K562 (cell line): Measurements from ENCODE around the gene ZNF32. TPM values are rescaled to one million over a fixed set of nuclear protein-coding genes. Genes with fewer than 3 reads are reported as not detected.

Experiments
- ATAC-seq: fragments of 200-7000 bp; cut with Tn5 transposase; 3 replicates; pipeline ENCODE4 v1.9.1; 2020; ENCODE audit warnings: moderate library complexity
- BruUV-seq: library from RNA; stranded (reverse); fragments of 400-500 nt; replicated peaks from 2 replicates; lab custom pipeline; 2021; lab: Mats Ljungman, UMichigan
- CTCF ChIA-PET: fragments of 300-600 bp; formaldehyde crosslinking; extraction: SDS; loops from one replicate; lab custom pipeline; 2021; ENCODE audit warnings: low intra/inter-chr PET ratio; lab: Yijun Ruan, JAX
- POLR2A ChIA-PET: fragments of 300-600, 350-650 bp; sonication (Branson Sonifier 250); formaldehyde crosslinking; extraction: SDS; loops from one replicate; lab custom pipeline; 2021; ENCODE audit warnings: antibody characterized with exemption, inconsistent platforms; lab: Yijun Ruan, JAX
- DNase-seq, 4 experiments: peaks; one replicate each; pipeline versions ENCODE4 v3.0.0 to v3.0.0-alpha.2; 2011 to 2018; ENCODE audit warnings: low spot score in 3 of 4, mixed read lengths in 3 of 4; ENCODE audit errors: extremely low read depth in 1 of 4
- FAIRE-seq: peaks from 2 replicates; lab custom pipeline; 2011; peaks lifted over from hg19 to GRCh38; lab: Jason Lieb, UNC
- H2AFZ ChIP-seq: 2 replicates; pipeline ENCODE4 v1.6.0; 2011; ENCODE audit warnings: low read depth, low read length, control low read depth, inconsistent platforms
- H3K27ac ChIP-seq: fragments of 200-600 bp; 3 replicates; pipeline ENCODE4 v1.8.0; 2011; ENCODE audit warnings: low read depth, mild to moderate bottlenecking, control low read depth, inconsistent platforms, low read length, moderate library complexity, mixed read lengths; ENCODE audit errors: extremely low read depth
- H3K27me3 ChIP-seq, 2 experiments: fragments of 300-600 bp in 1 of 2; 2 replicates in 1 of 2; 3 replicates in 1 of 2; pipeline versions ENCODE4 v1.6.0 to v1.8.0; 2011; ENCODE audit warnings: inconsistent platforms in 2 of 2, low read length in 2 of 2, mild to moderate bottlenecking in 1 of 2, mixed read lengths in 1 of 2, moderate library complexity in 1 of 2; ENCODE audit not compliant: control insufficient read depth in 2 of 2, insufficient read depth in 2 of 2
- H3K36me3 ChIP-seq: fragments of 300-600 bp; 3 replicates; pipeline ENCODE4 v1.8.0; 2011; ENCODE audit warnings: mild to moderate bottlenecking, low read length, inconsistent platforms; ENCODE audit not compliant: control insufficient read depth, insufficient read depth
- H3K4me1 ChIP-seq, 2 experiments: fragments of 200-600 bp in 1 of 2; replicated peaks in 1 of 2; 2 replicates in 1 of 2; 3 replicates in 1 of 2; pipeline versions ENCODE4 v1.5.1 to v1.8.0; 2011; ENCODE audit warnings: inconsistent platforms in 2 of 2, low read length in 2 of 2, mild to moderate bottlenecking in 1 of 2, mixed read lengths in 1 of 2, moderate library complexity in 1 of 2; ENCODE audit not compliant: control insufficient read depth in 2 of 2, insufficient read depth in 2 of 2
- H3K4me2 ChIP-seq: 2 replicates; pipeline ENCODE4 v1.6.1; 2011; ENCODE audit warnings: low read length, control low read depth, inconsistent platforms, mixed read lengths; ENCODE audit not compliant: insufficient read depth
- H3K4me3 ChIP-seq: fragments of 200-600 bp; sonication (generic), shearing (Covaris generic); 2 replicates; pipeline ENCODE4 v1.5.1; 2016; ENCODE audit warnings: control low read depth, inconsistent platforms
- H3K79me2 ChIP-seq: fragments of 200-600 bp; 3 replicates; pipeline ENCODE4 v1.8.0; 2011; ENCODE audit warnings: low read length, inconsistent platforms; ENCODE audit not compliant: control insufficient read depth, insufficient read depth
- H3K9ac ChIP-seq, 2 experiments: 2 replicates each; pipeline versions ENCODE4 v1.6.0 to v1.6.1; 2011; ENCODE audit warnings: low read depth in 2 of 2, low read length in 2 of 2, control low read depth in 1 of 2, inconsistent platforms in 1 of 2, mild to moderate bottlenecking in 1 of 2, mixed read lengths in 1 of 2; ENCODE audit not compliant: insufficient read depth in 1 of 2
- H3K9me1 ChIP-seq: one replicate; pipeline ENCODE4 v1.6.0; 2011; ENCODE audit warnings: inconsistent platforms, mild to moderate bottlenecking, low read length, moderate library complexity; ENCODE audit not compliant: control insufficient read depth, insufficient read depth
- H3K9me3 ChIP-seq: replicated peaks from 2 replicates; pipeline ENCODE4 v1.5.1; 2011; ENCODE audit warnings: low read depth, low read length, inconsistent platforms; ENCODE audit not compliant: control insufficient read depth, insufficient read depth
- H4K20me1 ChIP-seq: replicated peaks from 2 replicates; pipeline ENCODE4 v1.6.1; 2011; ENCODE audit warnings: low read length, inconsistent platforms, mixed read lengths; ENCODE audit not compliant: control insufficient read depth, insufficient read depth
- CBFA2T2 ChIP-seq: fragments of 450-650 bp; conservative IDR thresholded peaks from 2 replicates; pipeline ENCODE4 v1.6.1; 2017; ENCODE audit warnings: mild to moderate bottlenecking
- CHAMP1 ChIP-seq: fragments of 450-650 bp; IDR thresholded peaks from 2 replicates; pipeline ENCODE4 v1.6.1; 2016; ENCODE audit warnings: mild to moderate bottlenecking
- CHCHD3 ChIP-seq: fragments of 250-450 bp; sonication (Bioruptor Pico); IDR thresholded peaks from 2 replicates; pipeline ENCODE4 v2.1.2; 2022; ENCODE audit warnings: mild to moderate bottlenecking
- JUN ChIP-seq, 2 experiments: sonication (generic) in 1 of 2; formaldehyde crosslinking in 1 of 2; IDR thresholded peaks; 2 replicates each; pipeline versions ENCODE4 v1.6.1 to v1.8.0; 2012 to 2022; ENCODE audit warnings: borderline replicate concordance in 2 of 2, mild to moderate bottlenecking in 2 of 2, improper control_type of control experiment in 1 of 2, low read depth in 1 of 2, low read length in 1 of 2, missing genetic modification reagents in 1 of 2
- MCM5 ChIP-seq: fragments of 450-650 bp; IDR thresholded peaks from 2 replicates; pipeline ENCODE4 v1.6.1; 2016; ENCODE audit warnings: low read depth
- NCOA1 ChIP-seq: fragments of 450-650 bp; IDR thresholded peaks from 2 replicates; pipeline ENCODE4 v1.6.1; 2016; ENCODE audit warnings: low read depth
- NELFE ChIP-seq: IDR thresholded peaks from 2 replicates; pipeline ENCODE4 v1.6.1; 2011; ENCODE audit warnings: mild to moderate bottlenecking; ENCODE audit not compliant: insufficient read depth, insufficient read length
- PCBP1 ChIP-seq: fragments of 200-400 bp; formaldehyde crosslinking; IDR thresholded peaks from 2 replicates; pipeline ENCODE4 v1.6.1; 2018; ENCODE audit warnings: mild to moderate bottlenecking, low read depth, low read length; ENCODE audit not compliant: poor library complexity, severe bottlenecking
- PCBP2 ChIP-seq: fragments of 200-400 bp; formaldehyde crosslinking; IDR thresholded peaks from 2 replicates; pipeline ENCODE4 v1.6.1; 2018; ENCODE audit warnings: low read length, low read depth, mild to moderate bottlenecking, moderate library complexity; ENCODE audit not compliant: poor library complexity, severe bottlenecking
- POLR3A ChIP-seq: IDR thresholded peaks from 2 replicates; pipeline ENCODE4 v1.6.1; 2011; ENCODE audit warnings: borderline replicate concordance, mild to moderate bottlenecking, moderate library complexity; ENCODE audit not compliant: insufficient read length, insufficient read depth; ENCODE audit errors: extremely low read depth
- RB1 ChIP-seq: fragments of 450-650 bp; IDR thresholded peaks from 2 replicates; pipeline ENCODE4 v1.6.1; 2017; ENCODE audit warnings: low read depth, mild to moderate bottlenecking
- RBM17 ChIP-seq: fragments of 200-400 bp; formaldehyde crosslinking; IDR thresholded peaks from 2 replicates; pipeline ENCODE4 v1.6.1; 2017; ENCODE audit warnings: low read depth, mild to moderate bottlenecking, low read length, borderline replicate concordance
- RFX1 ChIP-seq: fragments of 450-650 bp; IDR thresholded peaks from 2 replicates; pipeline ENCODE4 v1.6.1; 2016; ENCODE audit warnings: mild to moderate bottlenecking, moderate library complexity
- RNF2 ChIP-seq: sonication (generic); IDR thresholded peaks from 2 replicates; pipeline ENCODE4 v1.6.1; 2016
- SMARCE1 ChIP-seq: fragments of 450-650 bp; IDR thresholded peaks from 2 replicates; pipeline ENCODE4 v1.7.1; 2016; ENCODE audit warnings: mild to moderate bottlenecking
- TRIM24 ChIP-seq, 2 experiments: fragments of 450-650 bp; IDR thresholded peaks; 2 replicates each; pipeline ENCODE4 v1.6.1; 2016
- ZNF282 ChIP-seq: sonication (generic); formaldehyde crosslinking; IDR thresholded peaks from 2 replicates; pipeline ENCODE4 v1.8.1; 2023; ENCODE audit warnings: missing genetic modification reagents
- ZNF639 ChIP-seq, 2 experiments: fragments of 200-800 bp in 1 of 2; sonication (Bioruptor generic) in 1 of 2; sonication (generic) in 1 of 2; formaldehyde crosslinking in 1 of 2; IDR thresholded peaks in 1 of 2; conservative IDR thresholded peaks in 1 of 2; 2 replicates each; pipeline versions ENCODE4 v1.5.0 to v1.6.1; 2016 to 2020; ENCODE audit warnings: missing compliant biosample characterization in 1 of 2, missing genetic modification characterization in 1 of 2, missing genetic modification reagents in 1 of 2
- WGBS: fragments of 100-300 bp; shearing (Covaris generic); methylation state at CpG from one replicate; pipeline ENCODE4 v1.1.6; 2016; ENCODE audit warnings: low coverage, mixed read lengths; ENCODE audit not compliant: insufficient coverage; ENCODE audit errors: missing lambda C conversion rate; 5-methylcytosine and 5-hydroxymethylcytosine counted together
- in situ Hi-C: fragments of 300-500 bp; cut with MboI; formaldehyde crosslinking; loops from 4 replicates; pipeline ENCODE4 v1.15.0; 2018; ENCODE audit warnings: inconsistent platforms, mixed read lengths
- intact Hi-C: fragments of 100-400 bp; cut with micrococcal nuclease; formaldehyde crosslinking; loops from 2 replicates; pipeline ENCODE4 v1.14.2; 2022
- polyA plus RNA-seq, 8 experiments: library from polyadenylated mRNA; depleted of rRNA in 4 of 8; stranded (reverse) in 5 of 8; unstranded in 3 of 8; fragments of >200 nt; fragmentation: Nextera tagmentation in 2 of 8; fragmentation: Illumina TruSeq in 1 of 8; extraction: Ambion mirVana in 2 of 8; extraction: Trizol in 1 of 8; gene quantifications; 2 replicates each; pipeline versions ENCODE4 v1.2.1 to v1.2.3, GENCODE V29; 2011 to 2014; ENCODE audit warnings: inconsistent platforms in 1 of 8, missing spikeins in 1 of 8
- total RNA-seq, 7 experiments: library from RNA; depleted of rRNA in 6 of 7; stranded (reverse); fragments of >200 nt in 6 of 7; fragmentation: Illumina TruSeq in 2 of 7; extraction: Trizol in 2 of 7; gene quantifications; 2 replicates each; pipeline versions ENCODE4 v1.2.1 to v1.2.3, GENCODE V29; 2011 to 2021; ENCODE audit warnings: low replicate concordance in 1 of 7

The ZNF32 gene
- total and polyA plus RNA-seq, 9 of the 15 experiments (the other 6 are each of a cell fraction or from before 2014, with no cell fraction given) = 17.3 to 57.0 (median 26.3) TPM

GRCh38 chr10:43695321-43695720 lies 46.6 kb upstream of the ZNF32 start:
- no TSS peak for BruUV-seq
- H3K4me2 ChIP-seq = no peak overlapping the region
- FAIRE-seq = no peak
- no peaks in the 10 kb centered on the region; the same call in 1 of the 2 replicates for H4K20me1 ChIP-seq
- ATAC-seq = no peak
- no peak overlapping the region for H3K27ac ChIP-seq
- no peaks in the 10 kb centered on the region; the same call in 1 of the 2 replicates for H3K9me3 ChIP-seq
- in situ Hi-C loops = no loop called here
- ChIA-PET POLR2A (no interaction called here), CTCF (no interaction called here)
- H3K36me3 ChIP-seq = no peaks in the 10 kb centered on the region
- no peak for DNase-seq
- peaks cover 23 to 52% of the 10 kb centered on the region in 2 experiments for H3K27me3 ChIP-seq
- H3K9ac ChIP-seq = no peak overlapping the region
- H3K9me1 ChIP-seq = no peaks in the 10 kb centered on the region
- no peak overlapping the region for H2AFZ ChIP-seq
- intact Hi-C loops = no loop called here
- H3K4me1 ChIP-seq = peaks cover 0 to 3% of the 10 kb centered on the region in 2 experiments; a peak in 2 of 5 replicates
- TF ChIP-seq RB1 (no peak), CHCHD3 (CRISPR knock-in tag) (no peak), ZNF282 (CRISPR knock-in tag) (no peak), NELFE (no peak), ZNF639 (CRISPR knock-in tag; conservative IDR thresholded peaks at IDR 0.05 in 1 of 2, IDR thresholded peaks at IDR 0.05 in 1 of 2) (no peak), RFX1 (no peak), POLR3A (no peak), TRIM24 (IDR thresholded peaks at IDR 0.05) (no peak), SMARCE1 (no peak), MCM5 (no peak), CBFA2T2 (no peak), JUN (IDR thresholded peaks at IDR 0.05; ENCODE audit: borderline replicate concordance, low read depth, low read length) (no peak), JUN (CRISPR knock-in tag; IDR thresholded peaks at IDR 0.05; ENCODE audit: borderline replicate concordance) (no peak), PCBP1 (no peak), NCOA1 (no peak), CHAMP1 (no peak), RBM17 (no peak), PCBP2 (no peak), RNF2 (no peak)
- 4% methylated on average over 8 of the region's 8 CpGs for WGBS
- no peak overlapping the region for H3K4me3 ChIP-seq
- H3K79me2 ChIP-seq = no peaks in the 10 kb centered on the region
